GM12801 (cell line): Measurements from ENCODE around the gene UQCRC1.

ENCODE experiments used
- TF ChIP-seq, protein P1 (sequence below): IDR thresholded peaks from one replicate; pipeline ENCODE4 v1.5.1; 2011; ENCODE audit warnings: control low read depth; ENCODE audit not compliant: insufficient read length; ENCODE audit errors: extremely low read depth

Gene UQCRC1

DNA sequence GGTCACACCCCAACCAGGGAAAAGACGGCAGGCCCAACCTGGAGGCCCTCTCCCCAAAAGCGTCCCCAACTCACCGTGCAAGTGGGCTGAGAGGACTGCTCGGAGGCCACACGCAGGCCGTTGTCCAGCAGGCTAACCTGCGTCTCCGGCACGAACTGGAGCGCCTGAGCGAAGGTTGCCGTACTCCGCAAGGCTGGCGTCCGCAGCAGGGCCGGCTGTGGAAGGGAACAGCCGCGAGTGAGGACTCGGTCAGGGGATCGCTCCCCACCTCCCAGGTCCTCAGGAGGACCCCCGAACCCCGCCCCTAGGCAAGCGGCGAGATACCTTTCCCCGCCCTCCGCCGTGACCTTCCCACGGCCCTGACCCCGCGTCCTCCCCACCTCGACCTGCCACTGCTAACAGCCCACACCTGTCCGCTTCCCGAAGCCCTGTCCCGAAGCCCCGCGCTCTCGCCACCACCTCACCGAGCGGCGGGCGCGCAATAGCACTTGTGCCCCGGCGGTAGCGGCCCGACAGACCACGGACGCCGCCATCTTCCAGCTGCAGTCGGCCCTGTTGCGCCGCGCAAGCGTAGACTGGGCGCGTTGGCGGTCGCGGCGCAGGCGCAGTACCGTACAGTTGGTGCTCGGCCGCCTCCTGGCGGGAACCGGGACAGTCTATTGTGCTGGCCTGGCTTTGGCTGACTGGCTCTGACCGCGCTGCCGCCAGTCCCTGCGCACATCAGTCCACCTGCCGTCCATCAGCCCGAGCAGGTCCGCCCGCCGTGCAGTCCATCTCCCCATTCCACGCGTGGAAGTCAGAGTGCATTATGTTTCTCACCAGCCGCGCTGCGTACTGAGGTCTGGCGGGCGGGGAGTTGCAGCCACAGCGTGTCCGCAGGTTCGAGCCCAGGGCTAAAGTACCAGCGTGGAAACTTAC, at the start of gene UQCRC1:
TSS of gene UQCRC1 (minus strand) at position 559 of the 918 bp plus-strand sequence. CDS start at position 533, 26 bp downstream.
- TF ChIP-seq, protein P1, sequence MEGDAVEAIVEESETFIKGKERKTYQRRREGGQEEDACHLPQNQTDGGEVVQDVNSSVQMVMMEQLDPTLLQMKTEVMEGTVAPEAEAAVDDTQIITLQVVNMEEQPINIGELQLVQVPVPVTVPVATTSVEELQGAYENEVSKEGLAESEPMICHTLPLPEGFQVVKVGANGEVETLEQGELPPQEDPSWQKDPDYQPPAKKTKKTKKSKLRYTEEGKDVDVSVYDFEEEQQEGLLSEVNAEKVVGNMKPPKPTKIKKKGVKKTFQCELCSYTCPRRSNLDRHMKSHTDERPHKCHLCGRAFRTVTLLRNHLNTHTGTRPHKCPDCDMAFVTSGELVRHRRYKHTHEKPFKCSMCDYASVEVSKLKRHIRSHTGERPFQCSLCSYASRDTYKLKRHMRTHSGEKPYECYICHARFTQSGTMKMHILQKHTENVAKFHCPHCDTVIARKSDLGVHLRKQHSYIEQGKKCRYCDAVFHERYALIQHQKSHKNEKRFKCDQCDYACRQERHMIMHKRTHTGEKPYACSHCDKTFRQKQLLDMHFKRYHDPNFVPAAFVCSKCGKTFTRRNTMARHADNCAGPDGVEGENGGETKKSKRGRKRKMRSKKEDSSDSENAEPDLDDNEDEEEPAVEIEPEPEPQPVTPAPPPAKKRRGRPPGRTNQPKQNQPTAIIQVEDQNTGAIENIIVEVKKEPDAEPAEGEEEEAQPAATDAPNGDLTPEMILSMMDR, result no peak

DNA sequence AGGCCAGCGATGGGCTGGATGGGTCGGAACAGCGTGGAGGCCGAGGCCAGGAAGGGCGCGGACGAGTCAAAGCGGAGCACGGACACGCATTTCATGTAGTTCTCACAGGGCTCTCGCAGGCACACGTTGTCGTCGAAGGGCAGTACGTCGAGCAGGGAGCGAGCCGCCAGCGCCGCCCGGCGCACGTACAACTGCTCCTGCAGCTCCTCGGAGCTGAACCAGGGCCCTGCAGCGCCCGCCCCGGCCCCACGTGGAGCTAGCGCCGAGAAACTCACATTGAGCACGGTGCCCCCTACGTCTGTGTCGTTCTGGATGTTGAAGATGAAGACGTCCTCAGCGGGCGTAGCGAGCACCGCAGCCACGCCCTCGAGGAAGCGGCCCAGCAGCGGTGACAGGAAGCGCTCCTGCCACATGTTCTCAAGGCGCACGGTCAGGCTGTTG, 47.4 kb upstream of the UQCRC1 start:
- TF ChIP-seq, protein P1, result no peak

DNA sequence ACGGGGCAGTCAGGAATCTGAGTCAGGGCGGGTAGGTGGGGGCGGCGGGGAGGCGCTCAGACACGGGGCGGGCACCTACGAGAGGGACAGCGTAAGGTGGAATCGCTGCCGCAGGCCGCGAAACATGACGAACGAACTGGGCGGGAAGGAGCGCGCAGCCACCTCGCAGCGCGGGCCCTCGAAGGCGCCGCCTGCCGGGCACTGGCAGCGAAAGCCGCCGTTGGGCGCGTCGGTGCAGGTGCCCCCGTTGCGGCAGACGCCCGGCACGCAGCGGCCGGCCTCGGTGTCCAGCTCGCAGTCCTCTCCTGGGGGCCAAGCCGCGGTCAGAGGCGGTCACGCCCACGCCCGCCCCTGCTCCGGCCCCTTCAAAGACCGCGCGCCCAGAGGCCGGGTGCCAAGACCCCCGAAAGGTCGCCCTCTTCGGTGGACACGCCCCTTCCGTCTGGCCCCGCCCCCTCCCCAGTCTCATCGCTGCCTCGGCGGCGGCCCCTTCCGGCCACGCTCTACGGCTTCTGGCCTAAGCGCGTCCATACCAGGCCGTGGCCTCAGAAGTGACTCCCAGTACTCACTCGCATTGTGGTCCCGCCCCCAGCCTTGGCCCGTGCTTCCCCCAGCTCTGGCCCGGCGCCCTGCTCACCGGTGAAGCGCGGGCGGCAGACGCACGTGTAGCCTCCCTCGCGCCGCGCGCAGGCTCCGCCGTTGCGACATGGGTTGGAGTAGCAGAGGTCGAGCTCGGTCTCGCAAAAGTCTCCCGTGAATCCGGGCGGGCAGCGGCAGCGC, 46.8 kb upstream of the UQCRC1 start:
- TF ChIP-seq, protein P1, result no peak

DNA sequence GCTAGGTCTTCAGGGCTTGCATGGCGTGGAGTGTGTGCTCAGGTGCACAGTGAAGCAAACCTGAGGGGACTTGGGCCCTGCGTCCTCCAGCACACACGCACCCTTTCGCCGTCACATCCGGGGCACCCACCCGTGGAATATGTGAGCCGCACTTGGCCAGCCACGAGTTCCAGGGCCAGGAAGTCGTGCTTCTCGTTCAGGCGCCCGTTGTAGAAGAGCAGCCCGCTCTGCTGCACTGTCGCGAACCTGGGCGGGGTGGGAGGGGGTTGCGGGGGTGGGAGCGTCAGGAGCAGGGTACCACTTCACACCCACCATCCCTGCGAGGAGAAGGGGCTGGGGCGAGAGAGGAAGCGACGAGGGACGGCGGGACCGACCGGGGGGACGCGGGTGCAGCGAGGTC, 46.2 kb upstream of the UQCRC1 start:
- TF ChIP-seq, protein P1, result no peak

DNA sequence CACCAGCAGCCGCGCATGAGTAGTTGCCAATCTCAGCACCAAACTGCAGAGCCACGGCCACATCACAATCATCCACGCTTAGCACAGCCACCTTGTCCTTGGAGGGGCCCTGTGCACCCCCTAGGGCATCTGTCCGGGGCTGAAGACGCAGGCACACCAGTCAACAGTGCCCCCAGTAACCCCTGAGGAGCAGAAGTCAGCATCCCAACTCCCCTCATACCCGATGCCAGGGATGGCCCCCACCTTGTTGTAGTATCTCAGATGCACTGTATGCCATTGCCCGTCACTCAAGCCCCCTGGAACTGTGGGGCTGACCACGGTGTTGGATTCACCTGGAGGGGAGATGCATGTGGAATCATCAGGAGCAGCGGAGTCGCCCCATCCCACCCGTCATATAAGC, 45.6 kb upstream of the UQCRC1 start:
- TF ChIP-seq, protein P1, result no peak

DNA sequence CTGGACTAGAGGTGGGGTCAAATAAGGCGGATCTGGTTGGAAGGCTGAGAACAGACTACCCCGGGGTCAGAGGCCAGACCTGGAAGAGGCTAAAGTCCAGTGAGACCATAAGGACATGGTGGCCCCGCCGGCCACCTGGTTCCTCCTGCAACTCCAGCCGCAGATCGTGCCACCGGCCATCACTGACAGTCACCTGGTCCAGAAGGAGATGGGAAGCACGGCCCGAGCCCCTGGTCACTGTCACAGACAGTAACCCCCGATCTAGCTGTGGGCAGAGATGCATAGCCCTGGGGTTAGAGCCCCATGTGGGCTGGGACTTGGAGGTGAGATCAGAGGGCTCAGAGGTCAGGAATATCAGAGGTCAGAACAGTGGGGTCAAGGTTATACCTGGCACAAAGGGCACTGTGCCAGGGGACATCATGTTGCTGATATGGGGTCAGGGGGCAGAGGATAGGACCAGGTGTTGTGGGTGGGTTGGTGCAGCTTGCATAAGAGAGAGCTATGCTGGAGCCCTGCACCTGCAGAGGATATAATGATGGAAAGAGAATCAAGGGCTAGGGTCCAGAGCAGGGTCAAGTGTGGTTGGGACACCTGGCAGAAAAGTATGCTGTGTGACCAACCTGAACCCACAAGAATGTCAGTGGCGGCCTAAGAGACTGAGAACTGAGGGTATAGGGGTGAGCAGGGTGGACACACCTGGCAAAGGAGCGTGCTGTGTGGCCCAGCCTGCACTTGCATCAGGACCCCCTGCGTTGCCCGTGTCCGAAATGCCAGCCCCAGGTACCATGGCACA, 43.7 kb upstream of the UQCRC1 start:
- TF ChIP-seq, protein P1, result no peak
